ENCODE results near the gene CHL1.

Gene CHL1

DNA sequence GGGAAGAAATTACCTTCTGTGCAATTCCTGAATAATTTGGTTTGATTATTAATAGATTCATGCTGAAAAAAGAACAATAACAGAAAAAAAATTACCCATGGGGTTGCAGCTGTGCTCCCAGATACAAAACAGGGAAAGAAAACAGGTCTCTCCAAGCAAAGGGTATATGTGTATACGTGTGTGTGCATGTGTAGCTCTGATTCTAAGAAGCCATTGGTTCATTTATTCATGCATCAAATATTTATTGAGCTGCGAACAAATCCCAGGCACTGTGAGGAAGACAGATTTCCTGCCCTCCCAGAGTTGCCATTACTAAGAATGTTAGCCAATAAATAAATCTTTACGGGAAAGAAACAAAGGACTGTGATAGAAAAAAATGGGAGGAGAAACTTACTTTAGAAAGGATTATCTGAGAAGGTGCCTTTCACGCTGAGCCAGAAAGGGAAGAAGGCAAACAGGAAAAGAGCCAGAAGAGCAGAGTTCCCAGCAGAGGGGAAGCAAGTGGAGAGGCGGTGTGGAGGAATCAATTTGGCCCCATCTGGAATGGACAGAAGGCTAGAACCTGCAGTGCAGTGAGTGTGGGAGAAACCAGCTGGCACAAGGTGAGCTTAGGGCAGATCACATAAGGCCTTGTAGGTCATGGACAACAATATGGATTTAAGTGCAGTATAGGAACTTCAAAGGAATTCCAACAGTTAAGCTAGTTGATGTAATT is 20.7 kb downstream of the CHL1 start:
- DNase-seq (ENCODE audit: low spot score) = no peak

DNA sequence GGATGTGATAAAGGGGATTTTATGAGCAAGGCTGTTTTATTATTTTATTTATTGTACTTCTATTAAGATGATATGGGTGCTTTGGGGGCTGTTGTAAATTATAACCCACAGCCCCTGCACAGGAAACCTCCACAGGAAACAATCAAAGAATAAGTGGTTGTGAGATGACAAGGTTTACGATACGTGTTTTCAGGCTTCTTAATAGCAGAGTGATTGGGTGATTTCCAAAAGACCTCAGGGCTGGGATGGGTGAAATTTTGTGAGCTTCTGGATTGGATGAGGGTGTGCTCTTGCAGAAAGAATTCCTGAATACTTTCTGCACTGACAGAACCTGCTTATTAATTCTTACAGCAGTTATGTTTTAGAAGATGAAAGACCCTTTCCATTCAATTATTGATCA is 21.4 kb downstream of the CHL1 start:
- DNase-seq (ENCODE audit: low spot score) = no peak

DNA sequence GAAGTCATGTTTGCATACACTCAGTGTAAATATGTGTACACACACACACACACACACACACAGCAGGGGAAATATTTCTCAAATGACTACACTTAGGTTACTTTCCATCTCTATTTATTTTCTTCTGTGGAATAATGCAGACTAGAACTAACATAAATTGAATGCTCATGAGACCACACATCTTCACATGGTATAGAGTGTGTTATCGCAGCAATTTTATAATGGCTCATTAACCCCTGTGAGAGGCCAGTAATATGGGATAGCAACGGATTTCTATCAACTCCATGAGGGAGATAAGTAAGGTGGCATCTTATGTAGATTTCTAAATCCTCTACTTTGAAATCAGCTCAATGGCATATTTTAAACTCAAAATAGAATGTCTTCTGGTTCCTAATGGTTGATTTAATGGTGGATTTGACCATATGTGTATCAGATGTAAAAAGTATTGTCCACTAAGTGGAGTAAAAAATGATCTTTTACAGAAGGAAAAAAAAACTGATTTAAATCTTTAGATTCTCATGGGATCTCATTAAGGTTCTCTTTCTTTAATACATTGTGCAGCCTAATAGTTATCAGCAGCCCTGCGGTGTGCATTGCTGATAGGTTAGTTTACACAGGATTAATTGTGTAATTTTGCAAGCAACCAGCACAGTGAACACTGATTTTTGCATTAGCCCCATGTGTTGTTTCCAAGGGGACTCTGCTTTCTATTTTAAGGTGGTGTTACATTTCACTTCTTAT is 32.0 kb downstream of the CHL1 start:
- no peak for DNase-seq (ENCODE audit: low spot score)

DNA sequence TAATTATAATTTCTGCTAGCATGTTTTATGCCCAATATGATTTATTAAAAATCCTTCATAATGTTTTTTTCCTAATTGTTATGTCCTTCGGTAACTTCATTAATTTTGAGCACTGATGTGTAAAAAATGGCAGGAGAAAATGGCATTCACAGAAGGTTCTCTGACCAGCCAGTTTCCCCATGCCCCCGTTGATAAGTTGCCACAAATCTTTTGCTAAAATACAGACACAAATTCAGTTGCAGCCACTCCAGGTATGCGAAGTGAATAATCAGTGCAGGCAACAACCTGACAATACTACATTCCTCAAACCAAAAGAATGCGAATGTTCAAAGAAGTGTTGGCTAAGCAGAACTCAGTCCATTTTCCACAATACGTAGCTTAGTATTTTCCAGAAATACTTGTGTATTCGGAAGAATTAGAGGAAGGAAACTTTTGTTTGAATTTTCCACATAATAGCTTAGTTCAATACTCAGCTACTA is 32.7 kb downstream of the CHL1 start:
- no peak for DNase-seq (ENCODE audit: low spot score)

DNA sequence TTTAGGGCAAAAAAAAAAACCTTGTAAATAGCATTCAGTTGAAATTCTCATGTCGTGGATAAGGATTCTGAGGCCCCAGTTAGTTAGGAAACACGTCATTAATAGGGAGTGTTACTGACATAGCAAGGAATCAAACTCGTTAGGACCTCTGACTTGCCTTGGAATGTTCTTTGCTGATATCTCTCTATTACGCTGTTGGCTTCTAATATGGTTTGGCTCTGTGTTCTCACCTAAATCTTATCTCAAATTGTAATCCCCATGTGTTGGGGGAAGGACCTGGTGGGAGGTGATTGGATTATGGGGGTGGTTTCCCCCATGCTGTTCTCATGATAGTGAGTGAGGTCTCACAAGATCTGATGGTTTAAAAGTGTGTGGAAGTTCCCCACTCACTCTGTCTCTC is 40.3 kb downstream of the CHL1 start:
- DNase-seq (ENCODE audit: low spot score) = no peak

DNA sequence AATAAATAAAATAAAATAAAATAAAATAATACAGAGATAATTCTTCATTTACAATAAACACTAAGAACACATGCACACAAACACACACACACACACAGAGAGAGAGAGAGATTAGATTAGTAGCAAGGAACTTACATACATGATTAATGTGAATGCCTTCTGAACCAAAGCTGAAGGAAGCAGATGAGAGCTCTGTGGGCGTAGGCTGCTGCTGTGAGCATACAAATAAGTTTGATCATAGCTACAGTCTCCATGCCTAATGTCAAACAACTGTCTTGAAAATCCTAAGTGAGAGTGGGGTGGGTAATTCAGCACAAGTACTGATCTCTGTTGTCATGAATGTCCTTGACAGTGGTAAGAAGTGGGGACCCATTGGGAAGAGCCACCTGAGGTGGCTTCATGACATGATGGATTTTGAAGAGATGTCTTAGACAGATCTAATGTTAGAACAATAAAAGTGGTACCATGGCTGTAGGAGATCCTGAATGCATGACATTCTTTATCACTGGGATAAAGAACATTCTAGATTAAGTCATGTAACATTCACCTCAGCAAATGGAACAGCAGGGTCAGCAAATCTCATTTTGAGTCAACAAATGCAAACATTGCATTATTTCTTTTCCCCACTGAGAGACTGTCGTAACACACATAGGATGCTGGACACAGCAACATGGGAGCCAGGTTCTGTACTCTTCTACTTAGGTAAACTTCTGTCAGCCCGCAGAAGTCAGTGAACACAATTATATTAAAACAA is 46.2 kb downstream of the CHL1 start:
- DNase-seq (ENCODE audit: low spot score) = no peak

DNA sequence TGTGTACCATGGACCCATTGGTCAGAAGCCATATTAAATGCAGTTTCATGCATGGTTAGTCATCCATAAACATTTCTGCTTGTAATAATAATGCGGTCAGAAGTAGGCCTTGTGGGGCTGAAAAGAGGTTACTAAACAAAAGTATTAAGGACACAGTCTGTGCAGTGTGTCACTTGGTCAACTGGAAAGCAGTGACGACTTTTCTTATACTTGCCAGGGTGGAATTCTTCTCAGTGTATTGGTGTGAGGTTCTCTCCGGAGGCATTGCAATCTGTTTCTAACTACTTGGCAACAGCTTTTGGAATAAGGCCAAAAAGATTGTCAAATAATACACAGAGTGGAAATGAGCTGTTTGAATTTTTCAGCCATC is 46.8 kb downstream of the CHL1 start:
- no peak for DNase-seq (ENCODE audit: low spot score)

DNA sequence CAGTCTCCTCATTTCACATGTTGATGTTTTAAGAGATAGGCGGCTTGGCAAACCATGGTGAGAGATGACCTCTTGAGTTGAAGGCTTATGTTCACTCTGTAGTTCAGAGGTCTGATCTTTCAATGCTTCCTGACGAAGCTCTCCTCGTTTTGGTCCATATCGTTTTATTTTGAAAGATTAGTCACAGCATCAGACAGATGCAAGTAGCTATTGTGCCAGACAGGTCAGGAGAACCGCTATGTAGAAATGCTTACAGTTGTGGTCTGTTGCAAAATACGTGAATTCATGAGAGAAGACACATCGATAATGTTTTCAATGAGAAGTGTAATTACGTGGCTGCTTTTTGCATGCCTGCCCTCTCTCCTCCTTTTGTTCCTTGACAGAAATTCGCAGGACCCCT is 47.5 kb downstream of the CHL1 start:
- DNase-seq (ENCODE audit: low spot score) = no peak

DNA sequence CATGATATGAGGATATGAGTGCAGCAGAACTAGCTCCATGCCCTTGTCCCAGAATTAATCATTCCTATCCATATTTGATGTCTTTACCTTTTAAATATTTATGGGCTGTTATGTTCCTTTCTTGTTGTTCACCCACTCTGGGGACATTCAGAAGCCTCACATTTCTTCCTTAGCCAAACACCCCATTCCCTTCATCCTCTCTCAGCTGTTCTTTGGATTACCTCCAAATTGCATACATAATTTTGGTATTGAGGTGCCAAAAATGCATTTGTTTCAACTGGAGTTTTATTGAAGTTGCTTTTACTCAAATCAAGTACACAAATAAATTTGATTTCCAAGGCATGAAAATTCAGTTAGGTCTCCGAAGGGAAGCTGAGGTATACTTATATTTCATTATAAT is 51.4 kb downstream of the CHL1 start:
- DNase-seq (ENCODE audit: low spot score) = no peak

DNA sequence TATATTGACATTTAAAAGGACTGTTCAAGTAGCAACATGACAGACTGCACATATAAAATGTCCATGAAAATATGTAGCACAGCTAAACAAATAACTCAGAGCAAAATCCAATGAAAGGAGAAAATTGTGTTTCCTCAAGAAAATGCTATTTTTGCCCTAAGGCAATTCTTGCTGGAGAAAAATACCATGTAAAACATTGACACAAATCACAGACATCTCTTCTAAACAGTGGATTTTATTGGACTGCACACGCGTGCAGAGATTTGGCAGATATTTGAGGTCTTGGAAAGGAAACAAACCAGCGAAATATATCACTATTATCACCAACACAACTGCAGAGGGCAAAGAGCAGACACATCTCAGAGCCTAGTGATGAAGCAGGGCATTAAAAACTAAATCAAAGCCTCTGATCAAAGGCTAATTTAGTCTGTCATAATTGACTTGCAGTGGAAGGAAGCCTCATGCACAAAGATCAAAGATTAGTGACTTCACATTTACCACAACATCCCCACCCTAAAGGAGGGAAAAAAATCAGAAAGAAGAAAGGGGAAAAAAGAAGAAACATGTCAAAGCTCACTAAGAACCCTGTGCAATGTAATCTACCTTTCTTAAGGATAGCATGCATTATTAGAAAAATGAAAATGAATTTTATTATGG is 52.4 kb downstream of the CHL1 start:
- DNase-seq (ENCODE audit: low spot score) = no peak

DNA sequence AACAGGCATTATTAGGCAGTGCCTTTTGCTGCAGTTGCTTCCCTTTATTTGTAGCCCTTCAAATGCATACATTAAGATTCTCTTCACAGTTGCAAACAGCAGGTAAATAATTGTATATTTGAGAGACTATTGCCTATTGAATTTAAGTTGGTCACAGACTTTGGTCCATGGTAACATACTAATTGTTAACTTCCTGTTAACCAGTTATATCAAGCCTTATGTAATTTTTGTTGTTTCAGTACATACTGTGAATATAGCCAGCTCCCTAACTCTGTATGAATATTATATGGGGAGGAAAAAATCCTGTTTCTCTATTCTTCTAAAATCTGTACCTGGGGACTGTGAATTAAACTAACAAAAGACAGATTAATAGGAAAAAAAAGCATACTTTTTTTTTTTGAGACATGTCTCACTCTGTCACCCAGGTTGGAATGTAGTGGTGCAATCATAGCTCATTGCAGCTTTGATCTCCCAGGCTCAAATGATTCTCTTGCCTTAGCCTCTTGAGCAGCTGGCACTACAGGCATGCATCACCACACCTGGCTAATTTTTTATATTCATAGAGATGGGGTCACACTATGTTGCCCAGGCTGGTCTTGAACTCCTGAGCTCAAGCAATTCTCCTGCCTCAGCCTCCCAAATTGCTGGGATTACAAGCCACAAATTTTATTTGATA is 53.2 kb downstream of the CHL1 start:
- DNase-seq (ENCODE audit: low spot score) = no peak

DNA sequence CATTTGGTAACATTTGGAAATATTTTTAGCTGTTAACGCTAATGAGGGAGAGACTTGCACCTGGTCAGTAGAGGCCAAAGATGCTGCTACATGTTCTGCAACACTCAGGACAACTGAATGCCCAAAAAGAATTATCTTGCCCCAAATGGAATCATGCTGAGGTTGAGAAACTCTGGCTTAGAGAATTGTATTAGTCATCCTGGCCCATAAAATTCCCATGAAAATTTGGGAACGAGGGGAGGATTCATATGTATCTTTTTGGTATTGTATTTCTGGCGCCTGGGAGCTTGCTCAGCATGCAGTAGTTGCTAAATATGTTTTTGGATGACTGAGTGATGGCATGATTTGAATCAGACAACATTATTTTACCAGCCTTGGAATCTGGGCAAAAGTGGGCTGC is 59.9 kb downstream of the CHL1 start:
- DNase-seq (ENCODE audit: low spot score) = no peak

DNA sequence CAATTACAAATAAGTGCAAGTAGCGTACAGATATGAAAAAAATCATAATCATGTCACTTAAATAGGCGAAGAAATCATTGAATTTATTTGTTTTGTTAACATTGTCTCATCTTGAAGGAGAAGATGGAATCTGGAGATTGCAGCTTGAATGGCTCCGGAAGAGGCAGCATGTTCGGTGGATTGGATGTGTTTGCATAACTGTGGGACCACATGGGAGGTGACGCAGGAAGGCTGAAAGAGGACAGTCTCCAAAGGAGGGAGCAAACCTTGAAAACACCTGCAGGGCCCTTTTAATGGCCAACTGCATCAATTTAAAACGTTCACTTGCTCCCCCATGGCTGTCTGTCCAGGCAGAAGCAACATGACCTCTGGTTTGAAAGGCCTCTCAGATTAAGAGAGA is 61.3 kb downstream of the CHL1 start:
- no peak for DNase-seq (ENCODE audit: low spot score)

DNA sequence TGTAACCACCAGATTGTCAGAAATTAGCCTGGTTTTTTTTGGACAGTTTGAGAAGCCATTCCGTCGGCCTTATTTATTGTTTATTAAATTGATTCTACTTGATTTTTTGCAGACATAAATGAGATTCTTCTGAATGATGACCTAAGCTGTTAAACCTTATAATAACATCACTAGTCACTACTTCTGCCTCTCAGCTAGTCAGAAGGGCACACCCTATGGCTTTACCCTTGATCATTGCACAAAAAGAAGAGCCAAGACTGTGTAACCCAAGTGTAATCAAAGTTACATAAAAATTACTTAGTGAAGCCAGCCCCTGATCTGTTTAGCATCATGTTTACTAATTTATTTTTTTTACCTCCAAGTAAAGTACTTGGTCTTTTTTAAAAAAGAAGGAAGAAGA is 64.3 kb downstream of the CHL1 start:
- DNase-seq (ENCODE audit: low spot score) = no peak

DNA sequence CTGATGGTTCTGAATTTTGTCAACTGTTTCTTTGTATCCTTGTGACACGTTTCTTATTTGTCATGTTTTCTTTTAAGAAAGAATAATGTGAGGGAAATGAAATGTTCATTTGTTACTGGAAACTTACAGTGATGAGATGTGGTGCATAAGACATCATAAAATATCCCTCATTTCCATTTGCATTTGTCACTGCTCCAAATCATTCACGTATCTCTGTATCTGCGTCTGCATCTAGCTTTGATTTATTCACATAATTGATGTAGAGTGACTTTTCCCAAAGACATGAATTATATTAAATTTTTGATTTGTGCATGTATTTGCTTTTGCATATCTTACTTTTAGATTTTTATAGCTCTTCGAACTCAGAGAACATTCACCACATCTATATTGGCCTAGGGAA is 66.8 kb downstream of the CHL1 start:
- no peak for DNase-seq (ENCODE audit: low spot score)

DNA sequence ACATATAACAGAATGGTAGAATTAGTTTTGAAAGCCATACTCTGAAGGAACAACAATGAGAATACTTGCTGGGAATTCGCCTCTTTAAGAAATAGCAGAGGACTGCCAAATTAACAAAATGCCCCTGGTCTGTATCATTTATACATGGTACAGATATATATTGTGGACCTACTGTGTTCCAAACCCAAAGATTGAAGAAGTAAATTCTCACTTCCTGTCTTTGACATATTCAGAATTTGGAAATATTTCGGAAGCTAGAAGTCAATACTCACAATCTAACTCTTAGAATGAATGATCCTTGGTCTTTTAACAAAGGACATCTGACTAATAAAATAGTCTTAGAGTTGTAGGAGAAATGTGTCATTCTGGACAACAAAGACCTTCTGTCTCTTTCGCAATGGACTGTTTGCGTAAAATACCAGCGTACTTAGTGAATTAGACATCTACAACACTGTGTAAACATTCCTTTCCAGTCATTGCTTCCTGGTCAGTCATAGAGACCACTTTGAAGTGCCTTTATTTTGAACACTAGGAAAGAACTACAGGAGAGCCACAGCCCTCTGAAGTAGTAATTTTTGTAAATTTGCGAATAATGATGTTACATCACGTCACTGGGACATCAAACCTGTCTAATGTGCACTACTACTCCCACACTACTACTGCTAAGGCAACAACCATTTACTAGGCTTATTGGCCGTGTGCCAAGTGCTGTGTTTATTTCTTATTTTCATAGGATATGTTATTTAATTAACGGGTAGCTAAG is 68.0 kb downstream of the CHL1 start:
- DNase-seq (ENCODE audit: low spot score) = no peak

DNA sequence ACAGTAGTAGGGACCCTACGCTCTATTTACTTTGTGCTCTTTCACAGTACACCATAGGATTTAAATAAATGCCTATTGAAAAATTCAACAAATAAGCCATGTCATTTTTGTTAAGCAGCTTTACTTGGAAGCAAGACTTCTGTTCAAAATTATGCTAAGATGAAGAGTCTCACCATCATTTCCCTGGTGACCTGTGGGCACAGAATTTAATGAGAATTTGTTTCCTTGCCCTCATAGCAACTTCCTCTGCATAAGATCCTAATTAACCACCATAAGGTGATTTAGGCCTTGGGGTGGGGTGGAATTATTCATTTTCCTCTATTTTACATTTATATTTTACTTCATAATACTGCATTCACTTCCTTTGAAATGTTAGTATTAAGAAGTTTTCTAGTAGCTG is 70.5 kb downstream of the CHL1 start:
- no peak for DNase-seq (ENCODE audit: low spot score)

DNA sequence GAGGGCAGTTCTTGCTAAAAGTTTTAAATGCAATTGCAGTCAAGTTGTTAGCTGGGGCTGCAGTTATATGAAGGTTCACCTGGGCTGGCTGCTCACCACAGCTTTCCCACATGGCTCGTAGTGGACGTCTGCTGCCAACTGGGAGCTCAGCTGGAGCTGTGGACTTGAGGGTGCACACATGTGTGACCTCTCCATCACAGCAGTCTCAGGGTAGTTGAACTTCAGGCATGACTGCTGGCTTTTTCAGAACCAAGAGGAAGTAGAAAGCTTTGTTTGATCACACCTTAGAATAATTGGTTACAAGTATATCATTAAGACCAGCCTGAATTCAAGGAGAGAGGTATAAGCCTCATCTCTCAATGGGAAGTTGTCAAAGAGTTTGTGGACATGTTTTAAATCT is 74.1 kb downstream of the CHL1 start:
- DNase-seq (ENCODE audit: low spot score) = no peak

DNA sequence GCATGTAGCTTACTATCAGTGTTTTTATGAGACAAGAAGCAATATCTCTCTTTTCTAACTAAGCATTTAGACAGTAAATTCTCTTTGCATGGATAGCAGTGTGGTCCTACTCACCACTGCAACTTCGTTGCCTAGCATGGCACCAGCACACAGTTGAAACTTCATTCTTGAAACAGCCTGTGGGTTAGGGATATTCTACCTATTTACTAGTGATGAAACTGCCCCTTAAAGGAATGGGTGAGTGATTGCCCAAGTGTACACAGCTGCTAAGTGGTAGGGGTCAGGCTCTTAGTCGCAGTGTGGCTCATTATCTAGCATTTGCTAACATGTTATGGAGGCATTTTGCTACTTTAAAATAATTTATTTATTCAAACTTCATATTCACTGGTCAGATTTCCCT is 78.4 kb downstream of the CHL1 start:
- no peak for DNase-seq (ENCODE audit: low spot score)

DNA sequence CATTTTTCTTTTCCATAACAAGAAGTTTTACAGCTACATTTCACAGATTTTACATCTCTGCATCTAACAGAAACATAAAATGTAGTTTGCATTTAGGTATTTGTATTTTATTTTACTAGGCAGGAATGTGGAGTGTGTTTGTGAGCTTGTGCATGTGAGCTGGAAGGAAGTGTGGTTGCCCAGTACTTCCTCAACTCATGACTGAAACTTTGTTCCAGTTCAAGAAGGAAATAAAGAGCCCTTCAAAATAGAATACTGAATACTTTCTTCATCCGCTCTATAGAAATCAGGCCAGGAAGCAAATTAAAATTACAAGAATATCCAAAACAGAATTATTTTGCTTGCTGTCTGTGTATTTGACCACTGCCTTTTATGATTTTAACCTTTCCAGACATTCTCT is 81.3 kb downstream of the CHL1 start:
- DNase-seq (ENCODE audit: low spot score) = no peak

Data from CD4-positive, alpha-beta T cell treated with Interleukin-15 for 4 hours (primary cell).